ENCODE measurements around the gene FIS1.
"Not testable (repeated sequence)": the region's sequence is repeated elsewhere in the genome, so short reads cannot be mapped to it uniquely, and the experiment has no call there.

The FIS1 gene

GRCh38 chr7:101203740-101204738 lies 40.8 kb downstream of the FIS1 start:
- not testable (repeated sequence) for H2BK5ac ChIP-seq (ENCODE audit: low read depth, low read length, poor library complexity); H3K23ac ChIP-seq (ENCODE audit: low read length); H3K4ac ChIP-seq (ENCODE audit: low read depth, low read length); H4K8ac ChIP-seq (ENCODE audit: low read depth, low read length); H3K27me3 ChIP-seq (ENCODE audit: insufficient read depth, low read length); H2BK120ac ChIP-seq (ENCODE audit: insufficient read depth, low read length, poor library complexity); H3K9ac ChIP-seq (ENCODE audit: low read length); H2AK5ac ChIP-seq (ENCODE audit: low read length); H4K12ac ChIP-seq (ENCODE audit: low read depth, low read length); H3K18ac ChIP-seq (ENCODE audit: low read length); H4K91ac ChIP-seq (ENCODE audit: low read depth, low read length); H3K9me3 ChIP-seq (ENCODE audit: insufficient read depth, low read depth, low read length); H3K4me2 ChIP-seq (ENCODE audit: low read length); H3K14ac ChIP-seq (ENCODE audit: low read length); H2AFZ ChIP-seq (ENCODE audit: insufficient read depth, low read length, poor library complexity); H3K27ac ChIP-seq (ENCODE audit: low read depth, low read length); H3K79me2 ChIP-seq (ENCODE audit: control insufficient read depth, insufficient read depth, low read length, poor library complexity); H2BK12ac ChIP-seq (ENCODE audit: low read length); H3K4me3 ChIP-seq (ENCODE audit: low read depth, low read length); H3K79me1 ChIP-seq (ENCODE audit: low read length)
- Histone ChIP-seq H3K36me3 (ENCODE audit: control insufficient read depth in 1 of 2, insufficient read depth in 2 of 2, low read length in 2 of 2) (peaks cover 22 to 25% of the 10 kb centered on the region in 2 experiments), H3K4me1 (ENCODE audit: control insufficient read depth in 1 of 2, insufficient read depth in 2 of 2, low read length in 2 of 2) (peaks cover 4 to 12% of the 10 kb centered on the region in 2 experiments)
- no CpG with 5 or more reads among the region's 22 CpGs for WGBS (ENCODE audit: extremely low coverage, insufficient coverage, insufficient read length)
- DNase-seq, result peak in 1 of 2 donors; percentile 35

- Histone ChIP-seq H3K27ac (ENCODE audit: low read depth, low read length) (no peak overlapping the region), H3K4me3 (ENCODE audit: low read depth, low read length) (no peak overlapping the region), H3K79me1 (ENCODE audit: low read length) (no peaks in the 10 kb centered on the region), H3K18ac (ENCODE audit: low read length) (no peak overlapping the region), H3K9me3 (ENCODE audit: insufficient read depth, low read depth, low read length) (peaks cover 5% of the 10 kb centered on the region), H4K91ac (ENCODE audit: low read depth, low read length) (no peak overlapping the region), H3K14ac (ENCODE audit: low read length) (no peak overlapping the region), H2AK5ac (ENCODE audit: low read length) (no peak overlapping the region), H3K27me3 (ENCODE audit: insufficient read depth, low read length) (peaks cover 6% of the 10 kb centered on the region), H2AFZ (ENCODE audit: insufficient read depth, low read length, poor library complexity) (no peak overlapping the region), H3K36me3 (ENCODE audit: control insufficient read depth in 1 of 2, insufficient read depth in 2 of 2, low read length in 2 of 2) (peaks cover 13 to 15% of the 10 kb centered on the region in 2 experiments), H3K23ac (ENCODE audit: low read length) (no peak overlapping the region), H3K4ac (ENCODE audit: low read depth, low read length) (no peak overlapping the region), H2BK120ac (ENCODE audit: insufficient read depth, low read length, poor library complexity) (no peak overlapping the region), H2BK5ac (ENCODE audit: low read depth, low read length, poor library complexity) (no peak overlapping the region), H3K9ac (ENCODE audit: low read length) (no peak overlapping the region), H4K12ac (ENCODE audit: low read depth, low read length) (no peak overlapping the region), H3K4me2 (ENCODE audit: low read length) (no peak overlapping the region), H2BK12ac (ENCODE audit: low read length) (no peak overlapping the region), H4K8ac (ENCODE audit: low read depth, low read length) (no peak overlapping the region), H3K4me1 (ENCODE audit: control insufficient read depth in 1 of 2, insufficient read depth in 2 of 2, low read length in 2 of 2) (peaks cover 4 to 12% of the 10 kb centered on the region in 2 experiments), H3K79me2 (ENCODE audit: control insufficient read depth, insufficient read depth, low read length, poor library complexity) (no peaks in the 10 kb centered on the region)
- WGBS (ENCODE audit: extremely low coverage, insufficient coverage, insufficient read length), result no CpG with 5 or more reads among the region's 5 CpGs
- no peak for DNase-seq
Measured at GRCh38 chr7:101202603-101202918, 42.3 kb downstream of the FIS1 start.

- Histone ChIP-seq H3K4ac (ENCODE audit: low read depth, low read length) (no peak overlapping the region), H3K9ac (ENCODE audit: low read length) (no peak overlapping the region), H3K18ac (ENCODE audit: low read length) (no peak overlapping the region), H3K9me3 (ENCODE audit: insufficient read depth, low read depth, low read length) (peaks cover 5% of the 10 kb centered on the region), H3K4me1 (ENCODE audit: control insufficient read depth in 1 of 2, insufficient read depth in 2 of 2, low read length in 2 of 2) (peaks cover 4 to 12% of the 10 kb centered on the region in 2 experiments), H3K79me2 (ENCODE audit: control insufficient read depth, insufficient read depth, low read length, poor library complexity) (no peaks in the 10 kb centered on the region), H2BK12ac (ENCODE audit: low read length) (no peak overlapping the region), H3K27ac (ENCODE audit: low read depth, low read length) (no peak overlapping the region), H2AFZ (ENCODE audit: insufficient read depth, low read length, poor library complexity) (no peak overlapping the region), H3K79me1 (ENCODE audit: low read length) (no peaks in the 10 kb centered on the region), H4K12ac (ENCODE audit: low read depth, low read length) (no peak overlapping the region), H3K4me3 (ENCODE audit: low read depth, low read length) (no peak overlapping the region), H4K8ac (ENCODE audit: low read depth, low read length) (no peak overlapping the region), H2BK5ac (ENCODE audit: low read depth, low read length, poor library complexity) (no peak overlapping the region), H2AK5ac (ENCODE audit: low read length) (no peak overlapping the region), H3K23ac (ENCODE audit: low read length) (no peak overlapping the region), H2BK120ac (ENCODE audit: insufficient read depth, low read length, poor library complexity) (no peak overlapping the region), H4K91ac (ENCODE audit: low read depth, low read length) (no peak overlapping the region), H3K36me3 (ENCODE audit: control insufficient read depth in 1 of 2, insufficient read depth in 2 of 2, low read length in 2 of 2) (peaks cover 8 to 9% of the 10 kb centered on the region in 2 experiments), H3K27me3 (ENCODE audit: insufficient read depth, low read length) (peaks cover 6% of the 10 kb centered on the region), H3K14ac (ENCODE audit: low read length) (no peak overlapping the region), H3K4me2 (ENCODE audit: low read length) (peak overlapping the region; percentile 51)
- no peak for DNase-seq
- no CpG with 5 or more reads among the region's 75 CpGs for WGBS (ENCODE audit: extremely low coverage, insufficient coverage, insufficient read length)
Measured at GRCh38 chr7:101201695-101202602, 42.9 kb downstream of the FIS1 start.

GRCh38 chr7:101200862-101201599 lies 43.9 kb downstream of the FIS1 start, which contains the start of gene MOGAT3:
TSS of gene MOGAT3 (minus strand) at chr7:101201036. CDS start at chr7:101200854, 182 bp downstream.
- no peak for DNase-seq
- Histone ChIP-seq H3K9ac (ENCODE audit: low read length) (no peak within 1 kb of the TSS), H2BK12ac (ENCODE audit: low read length) (no peak within 1 kb of the TSS), H2AFZ (ENCODE audit: insufficient read depth, low read length, poor library complexity) (no peak within 1 kb of the TSS), H3K23ac (ENCODE audit: low read length) (no peak within 1 kb of the TSS), H4K12ac (ENCODE audit: low read depth, low read length) (no peak within 1 kb of the TSS), H3K14ac (ENCODE audit: low read length) (no peak within 1 kb of the TSS), H3K4ac (ENCODE audit: low read depth, low read length) (no peak within 1 kb of the TSS), H3K79me2 (ENCODE audit: control insufficient read depth, insufficient read depth, low read length, poor library complexity) (no peaks in the 10 kb centered on the region), H3K4me3 (ENCODE audit: low read depth, low read length) (no peak within 1 kb of the TSS), H2AK5ac (ENCODE audit: low read length) (no peak within 1 kb of the TSS), H2BK120ac (ENCODE audit: insufficient read depth, low read length, poor library complexity) (no peak within 1 kb of the TSS), H3K4me1 (ENCODE audit: control insufficient read depth in 1 of 2, insufficient read depth in 2 of 2, low read length in 2 of 2) (peaks cover 4 to 12% of the 10 kb centered on the region in 2 experiments), H3K4me2 (ENCODE audit: low read length) (peak within 1 kb of the TSS; percentile 51), H3K36me3 (ENCODE audit: control insufficient read depth in 1 of 2, insufficient read depth in 2 of 2, low read length in 2 of 2) (peaks cover 2% of the 10 kb centered on the region in 2 experiments), H3K18ac (ENCODE audit: low read length) (no peak within 1 kb of the TSS), H4K8ac (ENCODE audit: low read depth, low read length) (no peak within 1 kb of the TSS), H3K27me3 (ENCODE audit: insufficient read depth, low read length) (peaks cover 6% of the 10 kb centered on the region), H2BK5ac (ENCODE audit: low read depth, low read length, poor library complexity) (no peak within 1 kb of the TSS), H3K9me3 (ENCODE audit: insufficient read depth, low read depth, low read length) (peaks cover 5% of the 10 kb centered on the region), H3K79me1 (ENCODE audit: low read length) (no peaks in the 10 kb centered on the region), H4K91ac (ENCODE audit: low read depth, low read length) (no peak within 1 kb of the TSS), H3K27ac (ENCODE audit: low read depth, low read length) (no peak within 1 kb of the TSS)
- no CpG with 5 or more reads among the region's 21 CpGs for WGBS (ENCODE audit: extremely low coverage, insufficient coverage, insufficient read length)
